Nephron (organoid): ENCODE results near the gene SAMD5.
A peak's percentile ranks its signal among the peaks of the same experiment; 100 is the strongest.

Experiments
- H3K27ac Mint-ChIP-seq, 3 experiments: 2 replicates each; pipeline ENCODE4 v1.8.0; 2020; ENCODE audit warnings: mixed read lengths in 3 of 3, mild to moderate bottlenecking in 2 of 3, moderate library complexity in 1 of 3
- H3K27me3 Mint-ChIP-seq: 2 replicates; pipeline ENCODE4 v1.8.0; 2021; ENCODE audit warnings: low read depth, mild to moderate bottlenecking, moderate library complexity, mixed read lengths
- H3K36me3 Mint-ChIP-seq: 2 replicates; pipeline ENCODE4 v1.8.0; 2020; ENCODE audit warnings: low read depth, mixed read lengths
- H3K4me1 Mint-ChIP-seq: 2 replicates; pipeline ENCODE4 v1.8.0; 2020; ENCODE audit warnings: mixed read lengths
- H3K4me3 Mint-ChIP-seq, 3 experiments: 2 replicates each; pipeline ENCODE4 v1.8.0; 2020; ENCODE audit warnings: mild to moderate bottlenecking in 3 of 3, mixed read lengths in 3 of 3, moderate library complexity in 2 of 3
- H3K9me3 Mint-ChIP-seq: 2 replicates; pipeline ENCODE4 v1.8.0; 2020; ENCODE audit warnings: mixed read lengths
- TF ChIP-seq, protein P1 (sequence below), 3 experiments: fragments of 200-600 bp; sonication (generic); IDR thresholded peaks; one replicate each; pipeline ENCODE4 v1.5.0; 2021; ENCODE audit warnings: antibody characterized with exemption in 3 of 3; ENCODE audit not compliant: unreplicated experiment in 3 of 3

The SAMD5 gene

DNA sequence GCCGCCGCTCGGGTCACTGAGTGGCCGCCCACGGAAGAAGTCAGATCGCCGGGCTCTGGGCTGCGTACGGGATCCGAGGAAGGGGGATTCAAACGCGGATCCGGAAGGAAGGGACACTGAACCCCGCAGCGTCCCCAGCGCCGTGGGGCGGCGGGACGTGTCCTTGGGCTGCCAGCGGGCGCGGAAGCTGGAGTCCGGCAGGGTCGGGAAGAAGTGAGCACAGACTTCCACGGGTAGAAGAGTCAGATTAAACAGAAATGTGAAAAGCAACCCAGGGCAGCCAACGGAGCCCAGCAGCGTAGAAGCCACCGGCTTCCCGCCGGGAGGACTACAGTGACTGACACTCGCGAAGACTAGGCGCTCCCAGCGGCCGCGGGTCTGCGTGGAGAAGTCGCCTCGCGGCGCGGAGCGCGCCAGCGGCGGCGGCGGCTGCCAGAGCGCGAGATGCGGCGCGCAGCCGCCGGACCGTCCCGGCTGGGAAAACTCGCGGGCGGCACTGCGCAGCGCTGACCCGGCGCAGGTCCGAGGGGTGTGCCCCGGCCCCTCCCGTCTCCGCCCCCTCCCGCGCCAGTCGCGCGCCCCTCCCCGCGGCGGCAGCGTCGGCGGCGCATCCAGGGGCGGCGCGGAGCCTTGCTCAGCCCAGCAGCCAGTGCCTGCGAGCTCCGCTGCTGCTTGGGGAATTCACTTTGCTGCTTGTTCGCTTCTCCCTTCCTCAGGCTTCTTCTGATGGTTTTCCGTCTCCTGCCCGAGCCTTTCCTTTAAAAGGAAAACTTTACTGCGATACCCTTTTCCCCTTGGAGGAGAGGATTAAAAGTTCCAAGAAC, at the start of gene SAMD5:
Gene SAMD5, plus strand, starts transcription at position 649 of the 824 bp plus-strand sequence. CDS start 239 bp downstream, outside the sequence.
- TF ChIP-seq, protein P1, sequence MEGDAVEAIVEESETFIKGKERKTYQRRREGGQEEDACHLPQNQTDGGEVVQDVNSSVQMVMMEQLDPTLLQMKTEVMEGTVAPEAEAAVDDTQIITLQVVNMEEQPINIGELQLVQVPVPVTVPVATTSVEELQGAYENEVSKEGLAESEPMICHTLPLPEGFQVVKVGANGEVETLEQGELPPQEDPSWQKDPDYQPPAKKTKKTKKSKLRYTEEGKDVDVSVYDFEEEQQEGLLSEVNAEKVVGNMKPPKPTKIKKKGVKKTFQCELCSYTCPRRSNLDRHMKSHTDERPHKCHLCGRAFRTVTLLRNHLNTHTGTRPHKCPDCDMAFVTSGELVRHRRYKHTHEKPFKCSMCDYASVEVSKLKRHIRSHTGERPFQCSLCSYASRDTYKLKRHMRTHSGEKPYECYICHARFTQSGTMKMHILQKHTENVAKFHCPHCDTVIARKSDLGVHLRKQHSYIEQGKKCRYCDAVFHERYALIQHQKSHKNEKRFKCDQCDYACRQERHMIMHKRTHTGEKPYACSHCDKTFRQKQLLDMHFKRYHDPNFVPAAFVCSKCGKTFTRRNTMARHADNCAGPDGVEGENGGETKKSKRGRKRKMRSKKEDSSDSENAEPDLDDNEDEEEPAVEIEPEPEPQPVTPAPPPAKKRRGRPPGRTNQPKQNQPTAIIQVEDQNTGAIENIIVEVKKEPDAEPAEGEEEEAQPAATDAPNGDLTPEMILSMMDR (IDR thresholded peaks at IDR 0.05; ENCODE audit: unreplicated experiment in 3 of 3) = peak in 1 of 3 experiments; percentile 14
- Mint-ChIP-seq H3K4me1 (peaks cover 22% of the 10 kb centered on the region), H3K4me3 (peak within 1 kb of the TSS; percentile 93 to 96 (median 95)), H3K27me3 (peaks cover 35% of the 10 kb centered on the region), H3K36me3 (no peaks in the 10 kb centered on the region), H3K27ac (peak within 1 kb of the TSS; percentile 28 to 54 (median 33)), H3K9me3 (no peaks in the 10 kb centered on the region)

GRCh38 chr6:147459780-147460179, 48.7 kb upstream of the SAMD5 start:
- Mint-ChIP-seq H3K4me1 (no peaks in the 10 kb centered on the region), H3K27ac (no peak overlapping the region), H3K9me3 (peaks cover 10% of the 10 kb centered on the region), H3K36me3 (peaks cover 3% of the 10 kb centered on the region), H3K4me3 (no peak overlapping the region), H3K27me3 (no peaks in the 10 kb centered on the region)
- TF ChIP-seq, protein P1 (IDR thresholded peaks at IDR 0.05; ENCODE audit: unreplicated experiment in 3 of 3) = no peak

DNA sequence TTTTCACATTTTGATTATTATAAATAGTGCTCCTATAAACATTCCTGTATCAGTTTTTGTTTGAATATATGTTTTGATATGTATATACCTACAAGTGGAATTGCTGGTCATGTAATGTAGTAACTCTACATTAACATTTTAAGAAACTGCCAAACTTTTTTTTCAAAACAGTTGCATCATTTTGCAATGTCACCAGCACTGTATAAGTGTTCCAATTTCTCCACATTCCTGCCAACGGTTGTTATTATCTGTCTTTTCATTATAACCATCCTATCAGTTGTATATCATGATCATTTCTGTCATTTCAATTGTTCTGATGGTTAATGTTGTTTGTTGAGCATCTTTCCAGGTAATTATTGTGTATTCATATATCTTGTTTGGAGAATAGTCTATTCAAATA, 44.8 kb upstream of the SAMD5 start:
- Mint-ChIP-seq H3K27me3 (no peaks in the 10 kb centered on the region), H3K27ac (no peak overlapping the region), H3K36me3 (peaks cover 3% of the 10 kb centered on the region)

GRCh38 chr6:147467428-147467827, 41.1 kb upstream of the SAMD5 start:
- H3K36me3 Mint-ChIP-seq = no peaks in the 10 kb centered on the region
- no peaks in the 10 kb centered on the region for H3K27me3 Mint-ChIP-seq
- no peak overlapping the region for H3K4me3 Mint-ChIP-seq
- H3K4me1 Mint-ChIP-seq = peaks cover 10% of the 10 kb centered on the region
- peak overlapping the region in 2 of 3 experiments; percentile 24 to 73 for H3K27ac Mint-ChIP-seq
- peaks cover 3% of the 10 kb centered on the region for H3K9me3 Mint-ChIP-seq
- TF ChIP-seq, protein P1 (IDR thresholded peaks at IDR 0.05; ENCODE audit: unreplicated experiment in 3 of 3) = no peak

More for the DNA sequence above, 44.8 kb upstream of the SAMD5 start:
- Mint-ChIP-seq H3K9me3 (peaks cover 10% of the 10 kb centered on the region), H3K4me1 (peaks cover 10% of the 10 kb centered on the region), H3K4me3 (no peak overlapping the region)
- TF ChIP-seq, protein P1 (IDR thresholded peaks at IDR 0.05; ENCODE audit: unreplicated experiment in 3 of 3) = no peak

DNA sequence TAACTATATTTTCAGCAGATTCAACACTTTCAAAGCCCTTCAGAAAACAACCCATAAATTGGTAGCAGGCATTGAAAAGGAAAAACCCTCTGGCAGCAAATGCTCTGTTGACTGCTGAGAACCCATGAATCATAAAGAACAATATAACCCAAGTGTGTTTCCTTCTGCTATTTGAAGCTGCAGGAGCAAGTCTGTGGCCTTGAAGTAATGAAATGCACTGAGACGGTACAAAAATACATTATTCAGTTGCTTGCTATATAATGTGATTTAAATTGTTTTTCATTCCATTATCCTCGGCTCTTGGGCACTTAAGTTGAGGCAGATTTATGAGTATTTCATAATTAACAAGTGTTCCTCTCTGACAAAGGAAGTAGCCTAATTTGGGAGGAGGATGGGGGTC, 40.6 kb upstream of the SAMD5 start:
- TF ChIP-seq, protein P1 (IDR thresholded peaks at IDR 0.05; ENCODE audit: unreplicated experiment in 3 of 3) = no peak
- no peak overlapping the region for H3K4me3 Mint-ChIP-seq
- no peak overlapping the region for H3K27ac Mint-ChIP-seq
- no peaks in the 10 kb centered on the region for H3K36me3 Mint-ChIP-seq
- peaks cover 10% of the 10 kb centered on the region for H3K4me1 Mint-ChIP-seq
- H3K9me3 Mint-ChIP-seq = peaks cover 2% of the 10 kb centered on the region
- H3K27me3 Mint-ChIP-seq = no peaks in the 10 kb centered on the region
